Femur (tissue), 1 donor: ENCODE results near the gene PGC.

ENCODE experiments used
- DNase-seq: peaks from one replicate; pipeline ENCODE4 v3.0.0-alpha.2; 2017

The PGC gene

GRCh38 chr6:41743406-41744235, 3.6 kb downstream of the PGC start:
- DNase-seq = no peak

- DNase-seq = no peak
These were observed 5.3 kb downstream of the PGC start for GRCh38 chr6:41741625-41742490.

- no peak for DNase-seq
These were observed 6.6 kb downstream of the PGC start for GRCh38 chr6:41740366-41741162.

DNA sequence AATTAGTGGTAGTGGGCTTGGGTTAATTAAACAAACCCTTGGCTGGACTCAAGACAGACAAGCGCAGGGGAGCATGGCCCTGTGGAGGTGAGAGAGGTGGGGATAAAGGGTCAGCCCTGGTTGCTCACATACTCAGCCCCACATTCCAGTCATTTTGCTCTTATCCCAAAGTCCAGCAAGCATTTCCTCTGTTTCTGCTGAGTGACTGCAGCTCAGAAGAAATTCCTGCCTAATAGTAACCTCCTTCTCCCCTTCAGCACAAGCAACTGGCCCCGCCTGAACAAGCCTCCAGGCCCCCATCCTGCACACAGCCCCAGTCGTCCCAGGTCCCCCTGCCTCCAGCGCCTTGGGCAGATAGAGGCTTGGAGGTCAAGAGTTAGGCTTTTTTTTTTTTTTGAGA, 8.2 kb downstream of the PGC start:
- DNase-seq = no peak

- no peak for DNase-seq
These were observed 9.5 kb downstream of the PGC start for GRCh38 chr6:41737591-41738130.

- no peak for DNase-seq
These were observed 10.2 kb downstream of the PGC start for GRCh38 chr6:41736800-41737555.

GRCh38 chr6:41736186-41736733, 10.9 kb downstream of the PGC start:
- no peak for DNase-seq

GRCh38 chr6:41735427-41736185, 11.6 kb downstream of the PGC start, which contains the start of gene TFEB:
Gene TFEB (minus strand): TSS chr6:41735608. CDS start chr6:41691213, 44,395 bp downstream.
- DNase-seq = peak; percentile 96

GRCh38 chr6:41734666-41735426, 12.4 kb downstream of the PGC start:
- peak; percentile 91 for DNase-seq

- DNase-seq = peak; percentile 87
These were observed 13.2 kb downstream of the PGC start for GRCh38 chr6:41733707-41734665.

DNA sequence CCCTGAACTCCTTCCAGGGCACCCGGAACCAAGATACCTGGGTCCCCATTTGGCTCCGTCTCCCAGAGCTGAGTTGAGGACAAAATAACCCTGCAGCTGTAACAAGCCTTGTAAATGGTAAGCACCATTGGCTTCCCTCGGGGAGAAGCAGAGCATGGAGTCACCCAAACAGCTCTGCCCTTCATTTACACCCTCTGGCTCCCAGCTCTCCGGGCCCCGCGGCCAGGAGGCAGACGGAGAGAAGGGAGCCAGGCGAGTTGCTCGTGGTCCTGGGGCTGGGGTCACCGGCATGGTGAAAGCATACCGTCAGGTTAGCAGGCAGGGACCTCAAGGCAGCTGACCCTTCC, 13.9 kb downstream of the PGC start:
- DNase-seq = no peak

DNA sequence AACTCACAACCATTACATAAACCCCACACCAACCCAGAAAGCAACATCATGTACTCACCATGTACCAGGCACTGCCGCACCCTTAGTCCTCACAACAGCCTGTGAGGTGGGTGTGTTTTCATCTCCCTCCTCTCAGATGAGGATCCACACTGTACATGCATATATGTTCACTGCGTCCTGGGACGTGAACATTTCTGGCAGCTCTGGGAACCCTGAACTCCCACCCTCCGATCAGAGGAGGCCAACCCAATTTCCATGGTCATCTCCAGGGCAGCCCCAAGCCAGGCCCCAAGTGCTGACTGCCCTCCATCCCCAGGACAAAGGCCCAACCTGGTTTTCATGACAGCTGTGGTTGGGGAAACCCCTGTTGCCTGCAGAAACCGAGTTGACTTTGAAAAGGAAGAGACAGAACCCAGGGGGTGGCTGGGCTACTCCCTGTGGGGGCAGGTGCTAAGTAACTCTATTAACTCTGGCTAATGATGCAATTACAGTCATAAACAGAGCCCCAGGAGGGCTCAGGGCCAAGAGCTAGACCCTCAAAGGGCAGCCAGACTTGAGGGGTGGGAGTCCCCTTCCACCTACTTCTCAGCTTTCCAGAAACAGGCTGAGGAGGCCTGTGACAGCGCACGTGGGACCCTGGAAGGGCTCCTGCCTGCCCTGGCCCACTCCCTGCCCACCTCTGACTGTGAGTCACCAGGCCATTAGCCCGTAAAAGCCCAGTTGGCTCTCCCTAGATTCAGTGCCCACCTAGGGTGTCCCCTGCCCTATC, 14.4 kb downstream of the PGC start:
- DNase-seq = no peak

- DNase-seq = no peak
These were observed 15.0 kb downstream of the PGC start for GRCh38 chr6:41732149-41732548.

GRCh38 chr6:41731561-41732086, 15.6 kb downstream of the PGC start:
- DNase-seq = no peak

- no peak for DNase-seq
These were observed 16.4 kb downstream of the PGC start for GRCh38 chr6:41730531-41731436.

GRCh38 chr6:41729624-41730023, 17.6 kb downstream of the PGC start:
- DNase-seq = no peak

DNA sequence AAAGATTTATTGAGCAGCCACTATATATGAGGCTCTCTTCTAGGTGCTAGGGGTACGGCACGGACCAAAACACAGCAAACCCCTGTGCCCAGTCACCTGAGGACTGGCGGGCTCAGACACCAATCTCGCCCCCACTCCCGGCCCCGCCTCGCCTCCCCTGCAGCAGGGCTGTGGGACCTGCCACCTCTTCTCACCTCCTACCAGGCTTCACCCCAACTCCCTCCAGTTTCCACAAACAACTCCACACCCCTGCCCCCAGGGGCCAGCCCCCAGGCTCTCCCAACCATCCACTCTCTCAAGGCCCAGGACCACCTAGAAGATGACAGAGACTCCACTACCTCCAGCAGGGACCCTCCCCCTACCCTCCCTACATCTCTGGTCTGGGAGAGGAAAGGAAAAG, 18.2 kb downstream of the PGC start:
- DNase-seq = no peak
